NCI-H2107 treated with DMSO at 0.1 percent for 48 hours (cell line): ENCODE results near the gene FHL5.
"Not testable (repeated sequence)": the region's sequence is repeated elsewhere in the genome, so short reads cannot be mapped to it uniquely, and the experiment has no call there.

ENCODE experiments used
- DNase-seq: peaks from one replicate; lab custom pipeline; 2025; ENCODE audit not compliant: unreplicated experiment; lab: John Stamatoyannopoulos, UW

FHL5 gene

GRCh38 chr6:96608074-96608473 lies 45.1 kb downstream of the FHL5 start:
- no peak for DNase-seq

- no peak for DNase-seq
Measured at GRCh38 chr6:96610019-96610418, 47.1 kb downstream of the FHL5 start.

GRCh38 chr6:96611342-96611991 lies 48.5 kb downstream of the FHL5 start:
- no peak for DNase-seq

- DNase-seq: peak; percentile 35
Measured at GRCh38 chr6:96613291-96613999, 50.5 kb downstream of the FHL5 start.

DNA sequence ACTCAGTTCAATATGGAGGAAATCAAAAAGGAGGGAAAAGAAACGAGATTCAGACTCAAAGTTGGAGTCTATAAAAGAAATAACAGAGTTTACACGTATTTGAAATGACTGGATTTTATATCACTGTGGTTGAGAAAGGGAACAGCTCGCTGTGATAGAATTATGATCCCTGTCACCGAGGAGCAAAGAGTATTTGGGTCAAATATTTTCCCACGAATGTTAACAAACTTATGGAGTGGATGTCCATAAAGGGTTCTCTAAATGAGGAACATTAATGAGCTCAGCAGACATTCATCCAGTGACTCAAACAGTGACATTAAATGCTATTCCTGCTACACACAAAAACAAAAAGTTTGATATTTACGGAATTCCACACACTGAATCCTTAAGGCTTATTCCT lies 57.9 kb downstream of the FHL5 start:
- no peak for DNase-seq

GRCh38 chr6:96621983-96622382 lies 59.1 kb downstream of the FHL5 start:
- DNase-seq: peak; percentile 8

DNA sequence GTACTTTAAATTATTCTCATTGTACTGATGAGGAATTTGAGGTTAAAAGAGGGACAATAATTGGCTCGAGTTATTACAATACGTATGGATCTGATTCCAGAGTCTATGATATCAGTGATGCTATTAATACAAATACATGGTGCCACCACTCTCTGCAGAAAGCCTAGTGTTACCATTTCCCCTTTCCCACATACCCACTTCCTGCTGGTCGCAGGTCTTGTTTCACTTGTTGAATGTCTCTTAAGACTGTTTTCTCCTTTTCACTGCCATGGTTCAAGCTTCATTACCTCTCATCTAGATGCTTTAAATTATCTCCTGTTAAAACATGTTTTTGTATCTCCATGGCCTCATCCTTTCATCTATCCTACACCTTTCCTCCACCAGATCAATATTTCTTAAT lies 62.0 kb downstream of the FHL5 start:
- no peak for DNase-seq

DNA sequence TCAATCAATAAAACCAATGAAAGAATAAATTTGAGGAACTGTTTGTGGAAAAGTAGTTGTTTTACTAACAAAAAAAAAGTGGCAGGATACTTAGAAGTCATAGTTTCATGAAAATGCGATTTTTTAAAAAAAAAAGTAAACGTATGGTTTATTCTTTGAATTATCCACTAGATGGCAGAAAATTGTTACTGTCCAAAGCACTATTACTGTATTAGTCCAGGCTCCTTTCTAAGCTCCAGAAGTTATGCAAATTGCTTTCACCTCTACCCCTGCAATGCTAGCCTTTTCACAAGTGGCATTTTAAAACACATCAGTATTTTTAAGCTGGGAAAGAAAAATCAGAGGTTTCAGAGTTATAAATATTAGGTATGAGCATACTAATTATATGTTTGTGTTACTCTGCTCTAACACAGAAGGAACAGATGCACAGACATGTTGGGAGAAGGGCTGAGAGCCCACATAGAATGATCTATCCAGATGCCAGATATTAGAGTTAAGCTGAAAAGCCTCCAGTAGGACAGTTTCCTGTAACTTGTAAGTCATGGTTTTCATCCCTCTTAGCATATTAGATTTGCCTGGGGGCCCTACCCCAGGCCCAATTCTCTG lies 63.9 kb downstream of the FHL5 start:
- DNase-seq: peak; percentile 83

DNA sequence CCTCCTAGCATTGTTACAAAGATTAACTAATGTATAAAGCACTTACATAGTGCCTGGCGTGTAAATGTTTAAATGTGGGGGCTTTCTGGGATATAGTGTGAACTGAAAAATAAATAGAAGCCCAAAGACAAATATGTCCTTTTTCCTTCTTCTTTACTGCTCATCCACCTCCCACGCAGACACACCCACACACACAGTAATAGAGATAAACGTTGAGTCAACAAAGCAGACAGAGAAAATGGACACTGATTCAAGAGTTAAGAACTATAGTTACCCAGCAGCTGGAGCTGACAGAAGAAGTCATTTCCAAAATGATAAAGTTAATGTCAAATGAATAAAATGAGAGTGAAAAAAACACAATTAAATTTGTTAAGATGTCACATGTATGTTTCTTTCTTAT lies 68.3 kb downstream of the FHL5 start:
- no peak for DNase-seq

DNA sequence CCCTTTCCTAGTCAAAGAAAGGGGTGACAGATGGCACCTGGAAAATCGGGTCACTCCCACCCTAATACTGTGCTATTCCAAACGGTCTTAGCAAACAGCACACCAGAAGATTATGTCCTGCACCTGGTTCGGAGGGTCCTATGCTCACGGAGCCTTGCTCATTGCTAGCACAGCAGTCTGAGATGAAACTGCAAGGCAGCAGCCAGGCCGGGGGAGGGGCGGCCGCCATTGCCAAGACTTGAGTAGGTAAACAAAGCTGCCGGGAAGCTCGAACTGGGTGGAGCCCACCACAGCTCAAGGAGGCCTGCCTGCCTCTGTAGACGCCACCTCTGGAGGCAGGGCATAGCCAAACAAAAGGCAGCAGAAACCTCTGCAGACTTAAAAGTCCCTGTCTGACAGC lies 75.1 kb downstream of the FHL5 start:
- DNase-seq: not testable (repeated sequence)

DNA sequence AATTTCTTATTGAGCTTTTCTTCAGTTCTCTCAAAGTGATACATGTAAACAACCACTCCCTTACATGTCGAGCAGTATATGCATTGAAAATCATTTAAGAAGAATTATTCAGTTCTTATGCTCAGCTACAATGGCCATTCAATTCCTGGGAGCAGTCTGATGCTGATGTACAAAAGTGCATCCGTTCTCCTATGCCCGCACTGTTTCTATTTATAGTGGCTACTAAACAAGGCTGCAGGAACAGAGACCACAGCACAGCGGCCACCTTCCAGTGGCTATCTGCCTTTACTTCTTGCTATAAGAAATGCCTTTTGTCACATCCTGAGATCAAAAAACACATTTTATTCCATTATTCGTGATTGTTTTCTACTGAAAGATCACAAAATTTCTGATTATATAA lies 82.2 kb downstream of the FHL5 start:
- no peak for DNase-seq

DNA sequence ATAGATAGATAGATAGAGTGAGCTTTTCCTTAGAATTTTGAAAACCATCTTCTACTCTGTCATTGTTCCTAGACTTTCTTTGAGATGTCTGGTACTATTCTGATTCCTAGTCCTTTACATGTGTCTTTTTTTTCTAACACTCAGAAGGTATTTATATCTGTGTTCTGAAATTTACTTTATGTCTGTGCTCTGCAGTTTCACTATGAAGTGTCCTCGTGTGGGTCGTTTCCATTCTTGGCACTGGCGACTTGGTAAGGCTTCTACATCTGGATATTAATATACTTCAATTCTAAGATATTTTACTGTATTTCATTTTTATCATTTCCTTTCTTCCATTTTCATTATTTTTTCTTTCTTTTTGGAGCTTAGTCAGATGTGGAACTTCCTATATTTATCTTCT lies 87.0 kb downstream of the FHL5 start:
- no peak for DNase-seq

GRCh38 chr6:96651816-96652215 lies 88.9 kb downstream of the FHL5 start:
- DNase-seq: no peak

- no peak for DNase-seq
Measured at GRCh38 chr6:96652552-96652951, 89.6 kb downstream of the FHL5 start.

DNA sequence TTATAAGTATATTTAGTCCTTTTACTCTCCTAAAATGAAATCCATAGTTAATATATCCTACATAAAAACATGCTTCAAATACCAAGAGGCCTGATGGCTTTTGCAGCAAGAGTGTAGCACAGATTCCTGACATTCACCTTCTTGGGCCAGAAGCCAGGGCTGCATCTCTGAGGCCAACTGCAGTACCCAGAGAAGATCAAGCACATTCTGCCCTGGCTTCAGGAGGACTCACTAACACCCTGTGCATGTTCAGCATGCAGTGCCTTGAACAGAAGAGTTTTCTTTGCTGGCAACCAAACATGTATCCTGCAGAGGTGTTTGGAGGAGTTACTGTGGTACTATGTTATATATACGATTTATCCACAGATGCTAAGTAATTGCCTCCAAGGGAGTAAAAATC lies 90.3 kb downstream of the FHL5 start:
- no peak for DNase-seq

- DNase-seq: no peak
Measured at GRCh38 chr6:96656567-96656966, 93.6 kb downstream of the FHL5 start.

DNA sequence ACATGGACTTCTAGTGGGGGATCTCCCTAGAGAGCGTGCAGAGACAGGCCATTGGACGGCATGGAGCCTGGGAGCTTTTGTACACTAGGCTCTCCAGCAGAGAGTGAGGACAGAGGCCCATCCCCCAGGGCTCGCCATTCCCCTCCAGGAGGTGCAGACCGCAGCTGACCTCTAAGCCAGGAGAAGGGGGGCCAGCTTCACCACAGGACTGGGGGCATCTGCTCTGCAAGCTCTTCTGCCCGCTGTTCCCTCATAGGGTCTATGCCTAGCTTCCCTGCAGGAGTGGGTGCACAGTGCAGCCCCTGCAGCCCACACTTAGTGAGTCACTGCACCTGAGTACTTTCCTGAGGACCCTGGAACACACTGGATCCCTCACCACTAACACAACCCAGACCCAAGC lies 94.4 kb downstream of the FHL5 start:
- DNase-seq: no peak

DNA sequence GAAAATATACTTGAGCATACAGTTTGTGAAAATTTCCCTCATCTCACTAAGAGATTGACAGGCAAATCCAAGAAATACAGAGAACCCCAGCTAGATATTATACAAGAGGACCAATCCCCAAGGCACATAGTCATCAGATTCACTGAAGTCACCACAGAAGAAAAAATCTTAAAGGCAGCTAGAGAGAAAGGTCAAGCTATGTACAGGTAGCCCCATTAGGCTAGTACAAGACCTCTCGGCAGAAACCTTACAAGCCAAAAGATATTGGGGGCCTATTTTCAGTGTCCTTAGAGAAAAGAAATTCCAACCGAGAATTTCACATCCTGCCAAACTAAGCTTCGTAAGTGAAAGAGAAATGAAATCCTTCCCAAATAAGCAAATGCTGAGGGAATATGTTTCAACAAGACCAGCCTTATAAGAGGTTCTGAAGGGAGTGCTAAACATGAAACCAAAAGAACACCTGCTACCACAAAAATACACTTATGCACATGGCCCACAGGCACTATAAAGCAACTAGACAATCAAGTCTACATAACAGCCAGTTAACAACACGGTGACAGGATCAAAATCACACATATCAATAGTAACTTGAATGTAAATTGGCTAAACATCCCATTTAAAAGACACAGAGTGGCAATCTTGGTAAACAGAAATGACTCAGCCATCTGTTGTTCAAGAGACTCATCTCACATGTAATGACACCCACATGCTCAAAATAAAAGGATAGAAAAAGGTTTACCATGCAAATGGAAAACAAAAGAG lies 96.3 kb downstream of the FHL5 start:
- DNase-seq: peak; percentile 97
